Measurements from ENCODE around the gene COPG1. TPM values are rescaled to one million over a fixed set of nuclear protein-coding genes. Genes with fewer than 3 reads are reported as not detected.
"Not testable (repeated sequence)": the region's sequence is repeated elsewhere in the genome, so short reads cannot be mapped to it uniquely, and the experiment has no call there.

COPG1 gene
- 139 and 166 TPM in 2 replicates for total RNA-seq (2014; rRNA removed; shearing (Covaris generic))

DNA sequence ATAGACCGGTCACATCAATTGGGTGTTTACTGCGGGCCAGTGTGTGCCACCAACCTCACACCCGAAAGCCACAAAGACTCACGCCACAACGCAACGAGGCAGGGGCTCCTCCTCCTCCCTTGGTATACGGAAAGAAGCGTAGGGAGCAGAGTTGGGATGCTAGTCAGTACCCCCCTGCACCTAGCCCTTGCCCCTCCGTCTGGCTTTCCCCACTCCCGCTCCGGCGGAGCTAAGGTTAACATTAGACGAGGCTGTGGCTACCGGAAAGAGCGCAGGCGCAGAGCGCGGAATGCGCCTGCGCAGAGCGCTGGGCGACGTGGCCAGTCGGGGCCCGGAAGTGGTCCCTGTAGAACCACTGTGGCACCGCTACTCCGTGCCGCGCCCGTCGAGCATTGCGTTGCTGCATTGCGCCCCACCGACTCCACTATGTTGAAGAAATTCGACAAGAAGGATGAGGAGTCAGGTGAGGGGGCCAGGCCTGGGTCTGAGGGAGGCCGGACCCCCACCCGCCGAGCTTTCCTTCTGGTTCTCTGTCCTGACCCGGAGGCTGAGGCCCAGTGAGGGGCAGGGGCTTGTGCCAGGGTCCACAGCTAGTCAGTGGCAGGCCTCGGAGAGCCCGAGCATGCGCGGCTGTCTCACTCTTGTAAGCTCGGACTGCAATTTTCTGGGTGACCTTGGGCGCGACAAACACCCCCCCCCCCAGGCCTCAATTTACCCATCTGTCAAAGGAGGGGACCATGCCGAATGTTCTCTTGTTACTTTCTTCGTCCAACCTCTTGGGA is at the start of gene COPG1:
Gene COPG1, plus strand, starts transcription at position 323 of the 782 bp plus-strand sequence. Its CDS starts 104 bp downstream, at position 427.
- DNase-seq (ENCODE audit: low read depth): peak; percentile 87

DNA sequence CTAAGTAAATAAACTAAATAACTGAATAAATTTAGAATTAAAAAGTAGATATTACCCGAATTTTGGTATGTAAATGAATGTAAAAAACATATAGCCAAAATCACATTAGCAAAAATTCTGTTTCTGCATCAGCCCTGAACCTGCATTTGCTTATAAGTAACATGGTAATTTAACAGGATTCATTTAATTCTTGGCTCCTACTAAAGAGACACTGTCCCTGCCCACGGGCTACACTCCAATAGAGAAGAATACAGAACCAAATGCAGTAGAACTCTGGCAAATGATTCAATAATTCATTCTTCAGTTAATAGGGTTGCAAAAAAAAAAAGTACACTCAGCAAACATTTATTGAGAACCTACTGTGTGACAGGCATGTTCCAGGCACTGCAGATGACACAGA is 44.9 kb upstream of the COPG1 start:
- no peak for DNase-seq (ENCODE audit: low read depth)

GRCh38 chr3:129205109-129205832 is 44.1 kb upstream of the COPG1 start:
- no peak for DNase-seq (ENCODE audit: low read depth)

DNA sequence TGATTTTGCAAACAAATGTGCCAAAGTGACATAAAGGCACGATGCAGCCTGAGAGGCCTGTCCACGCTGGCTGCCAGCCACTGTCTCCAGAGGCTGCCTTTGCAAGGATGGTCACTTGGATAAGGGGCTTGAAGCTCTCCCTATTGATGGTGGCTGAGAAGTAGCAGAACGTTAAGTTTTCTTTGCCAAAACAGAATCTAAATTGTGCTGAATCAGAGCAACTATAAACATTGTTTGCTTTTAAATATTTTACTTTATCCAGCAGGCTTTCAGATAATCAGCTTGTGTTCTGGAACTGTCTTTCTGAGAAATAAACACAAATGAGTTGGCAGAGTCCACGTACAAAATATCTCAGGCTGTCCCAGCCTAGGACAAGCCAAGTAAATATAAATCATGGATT is 41.9 kb upstream of the COPG1 start:
- DNase-seq (ENCODE audit: low read depth): no peak

DNA sequence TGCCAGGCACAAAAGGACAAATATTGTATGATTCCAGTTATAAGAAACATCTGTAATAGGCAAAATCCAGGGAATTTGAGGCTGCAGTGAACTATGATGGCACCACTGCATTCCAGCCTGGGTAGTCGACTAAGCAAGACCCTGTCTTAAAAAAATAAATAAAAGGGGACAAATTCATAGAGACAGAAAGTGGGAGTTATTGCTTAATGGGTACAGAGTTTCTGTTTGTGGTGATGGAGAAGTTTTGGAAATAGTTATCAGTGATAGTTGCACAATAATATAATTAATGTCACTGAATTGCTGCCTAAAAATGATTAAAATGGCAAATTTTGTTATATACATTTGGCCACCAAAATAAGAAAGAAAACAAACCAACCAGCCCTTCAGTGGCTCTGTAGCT is 38.1 kb upstream of the COPG1 start:
- no peak for DNase-seq (ENCODE audit: low read depth)

- DNase-seq (ENCODE audit: low read depth): peak; percentile 90
Measured at GRCh38 chr3:129211772-129212171, 37.6 kb upstream of the COPG1 start.

- no peak for DNase-seq (ENCODE audit: low read depth)
Measured at GRCh38 chr3:129213238-129213637, 36.2 kb upstream of the COPG1 start.

GRCh38 chr3:129218742-129219141 is 30.7 kb upstream of the COPG1 start:
- no peak for DNase-seq (ENCODE audit: low read depth)

GRCh38 chr3:129224387-129224786 is 25.0 kb upstream of the COPG1 start:
- DNase-seq (ENCODE audit: low read depth): not testable (repeated sequence)

DNA sequence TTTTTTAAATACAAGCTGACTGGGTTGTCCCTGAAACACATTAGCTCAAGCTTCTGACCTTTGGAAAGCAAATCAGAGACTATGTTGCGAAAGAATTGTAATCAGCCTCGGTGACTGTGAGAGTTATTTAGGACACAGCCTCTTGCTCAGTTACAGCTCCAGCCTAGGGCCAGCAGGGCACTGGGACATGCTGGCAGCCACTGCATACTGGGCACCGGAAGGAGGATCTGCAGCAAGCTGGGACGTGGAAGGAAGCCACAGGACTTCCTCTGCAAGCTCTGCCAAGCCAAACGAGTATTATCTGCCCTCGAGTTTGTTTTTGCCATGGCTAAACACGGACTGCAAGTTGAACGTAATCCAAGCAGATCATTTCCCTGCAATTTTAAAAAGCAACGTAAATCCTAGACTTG is 24.4 kb upstream of the COPG1 start:
- peak; percentile 92 for DNase-seq (ENCODE audit: low read depth)

- DNase-seq (ENCODE audit: low read depth): peak; percentile 98
Measured at GRCh38 chr3:129226374-129226773, 23.0 kb upstream of the COPG1 start.

GRCh38 chr3:129228891-129229585 is 20.4 kb upstream of the COPG1 start:
- peak; percentile 91 for DNase-seq (ENCODE audit: low read depth)

- peak; percentile 94 for DNase-seq (ENCODE audit: low read depth)
Measured at GRCh38 chr3:129230311-129231019, 18.9 kb upstream of the COPG1 start.

DNA sequence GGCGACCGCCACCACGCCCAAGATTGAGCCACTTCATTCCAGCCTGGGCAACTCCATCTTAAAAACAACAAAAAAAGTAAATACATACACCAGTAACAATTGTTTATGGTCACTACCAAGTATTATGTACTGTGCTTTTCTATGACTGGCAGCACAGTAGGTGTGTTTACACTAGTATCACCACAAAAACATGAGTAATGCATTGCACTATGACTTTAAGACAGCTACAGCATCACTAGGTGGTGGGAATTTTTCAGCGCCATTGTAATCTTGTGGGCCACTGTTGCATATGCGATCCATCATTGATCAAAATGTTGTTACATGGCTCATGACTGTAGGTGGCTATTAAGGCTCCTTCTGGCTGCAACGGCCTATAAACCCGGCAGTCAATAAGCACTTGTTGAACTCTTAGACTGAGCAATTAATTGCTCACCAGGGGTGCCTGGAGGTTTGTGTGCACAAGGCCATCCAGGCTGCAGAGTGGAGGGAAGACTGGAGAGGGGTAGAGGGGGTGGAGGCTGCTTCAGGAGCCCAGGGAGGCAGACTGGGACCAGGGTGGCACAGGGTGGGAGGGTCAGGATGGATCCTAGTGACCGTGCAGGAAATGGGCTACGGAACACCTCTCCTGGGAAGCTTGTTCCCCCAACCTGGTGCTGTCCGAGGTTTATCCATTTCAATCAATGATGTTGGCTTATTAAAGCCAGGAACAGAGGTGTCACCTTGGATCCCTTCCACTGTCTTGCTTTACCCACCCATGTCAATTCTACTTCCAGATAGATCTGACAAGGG is 17.9 kb upstream of the COPG1 start:
- peak; percentile 54 for DNase-seq (ENCODE audit: low read depth)

- no peak for DNase-seq (ENCODE audit: low read depth)
Measured at GRCh38 chr3:129233538-129233937, 15.9 kb upstream of the COPG1 start.

DNA sequence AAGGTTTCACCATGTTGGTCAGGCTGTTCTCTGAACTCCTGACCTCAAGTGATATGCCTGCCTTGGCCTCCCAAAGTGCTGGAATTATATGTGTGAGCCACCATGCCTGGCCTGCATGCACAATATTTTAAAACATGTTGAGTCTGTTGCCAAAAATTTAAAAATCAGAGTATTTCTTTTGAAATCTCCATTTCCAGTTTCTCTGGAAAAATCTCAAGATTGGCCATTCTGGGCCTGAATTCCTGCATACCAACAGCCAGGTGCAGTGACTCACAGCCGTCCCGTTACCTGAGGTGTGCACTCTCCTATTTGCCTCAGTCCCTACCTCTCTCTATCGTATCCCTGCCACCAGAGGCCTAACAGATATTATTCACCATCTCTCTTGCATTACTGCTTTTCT is 15.0 kb upstream of the COPG1 start:
- no peak for DNase-seq (ENCODE audit: low read depth)

GRCh38 chr3:129235344-129235917 is 14.0 kb upstream of the COPG1 start:
- no peak for DNase-seq (ENCODE audit: low read depth)

DNA sequence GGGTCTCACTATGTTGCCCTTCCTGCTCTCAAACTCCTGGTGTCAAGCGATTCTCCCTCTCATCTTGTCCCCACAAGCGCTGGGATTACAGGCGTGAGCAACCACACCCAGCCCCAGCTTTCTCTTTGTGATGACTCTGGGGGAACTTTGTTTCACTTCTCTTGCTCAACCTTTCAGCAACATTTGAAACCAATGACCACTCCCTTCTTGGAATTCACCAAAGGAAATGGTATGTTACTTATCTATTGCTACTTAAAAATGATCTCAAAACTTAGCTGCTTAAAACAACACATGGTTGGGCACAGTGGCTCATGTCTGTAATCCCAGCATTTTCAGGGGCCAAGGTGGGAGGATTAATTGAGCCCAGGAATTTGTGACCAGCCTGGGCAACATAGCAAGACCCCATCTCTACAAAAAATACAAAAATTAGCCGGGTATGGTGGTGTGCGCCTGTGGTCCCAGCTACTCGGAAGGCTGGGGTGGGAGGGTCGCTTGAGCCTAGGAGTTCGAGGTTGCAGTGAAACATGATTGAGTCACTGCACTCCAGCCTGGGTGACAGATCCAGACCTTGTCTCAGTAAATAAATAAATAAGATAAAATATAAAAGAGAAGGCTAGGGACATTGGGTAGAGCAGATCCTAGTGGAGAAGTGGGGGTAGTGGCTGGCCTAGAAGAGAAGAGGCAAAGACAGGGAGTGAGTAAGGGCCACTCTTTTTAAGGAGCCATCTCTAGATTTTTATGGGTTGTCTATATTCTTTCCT is 10.3 kb upstream of the COPG1 start:
- peak; percentile 50 for DNase-seq (ENCODE audit: low read depth)

DNA sequence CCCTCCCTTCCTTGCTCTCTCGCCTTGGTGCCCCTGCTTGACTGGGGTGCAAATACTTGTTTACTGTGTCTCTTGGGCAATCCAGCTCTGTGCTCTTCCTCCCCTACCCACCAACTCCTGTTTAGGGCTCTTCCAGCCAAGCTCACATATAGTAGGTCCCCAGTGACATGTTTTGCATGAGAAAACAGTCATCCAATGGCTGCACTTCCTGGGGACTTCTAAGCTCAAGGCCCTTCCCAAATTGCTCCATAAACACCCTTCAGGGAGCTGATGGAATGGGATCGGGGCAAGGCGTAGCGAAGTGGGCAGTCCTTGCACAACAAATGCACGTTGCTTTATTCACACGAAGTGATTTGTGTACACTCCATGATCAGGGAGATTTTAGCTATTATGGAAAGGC is 9.4 kb upstream of the COPG1 start:
- no peak for DNase-seq (ENCODE audit: low read depth)

- DNase-seq (ENCODE audit: low read depth): peak; percentile 46
Measured at GRCh38 chr3:129240436-129240835, 9.0 kb upstream of the COPG1 start.

Data from RPMI7951 (cell line).